GM18951 (cell line): ENCODE measurements around the gene PHF14.

ENCODE experiments used
- POLR2A ChIP-seq: IDR thresholded peaks from 4 replicates; pipeline ENCODE4 v1.6.1; 2011; ENCODE audit warnings: mild to moderate bottlenecking; ENCODE audit not compliant: insufficient read length, insufficient read depth; ENCODE audit errors: extremely low read depth
- in situ Hi-C: fragments of 300-500 bp; cut with MboI; formaldehyde crosslinking; loops from one replicate; pipeline ENCODE4 v1.12.0; 2022; ENCODE audit warnings: low sequenced_read_pairs, mixed read lengths, inconsistent platforms; ENCODE audit not compliant: unreplicated experiment

PHF14 gene

GRCh38 chr7:11120068-11120664 is 146.5 kb downstream of the PHF14 start:
- no peak for TF ChIP-seq POLR2A
- in situ Hi-C loops = no loop called here

- in situ Hi-C loops = no loop called here
- TF ChIP-seq POLR2A = no peak
These were observed 147.1 kb downstream of the PHF14 start for GRCh38 chr7:11120675-11121220.

GRCh38 chr7:11124856-11125559 is 151.3 kb downstream of the PHF14 start:
- in situ Hi-C loops = no loop called here
- no peak for TF ChIP-seq POLR2A

GRCh38 chr7:11127114-11127785 is 153.6 kb downstream of the PHF14 start:
- in situ Hi-C loops = no loop called here
- no peak for TF ChIP-seq POLR2A

- in situ Hi-C loops = no loop called here
- no peak for TF ChIP-seq POLR2A
These were observed 154.3 kb downstream of the PHF14 start for GRCh38 chr7:11127988-11128387.

GRCh38 chr7:11128498-11128897 is 154.8 kb downstream of the PHF14 start:
- in situ Hi-C loops = no loop called here
- TF ChIP-seq POLR2A = no peak

- no peak for TF ChIP-seq POLR2A
- in situ Hi-C loops = no loop called here
These were observed 156.3 kb downstream of the PHF14 start for GRCh38 chr7:11130012-11130411.

- in situ Hi-C loops = no loop called here
- no peak for TF ChIP-seq POLR2A
These were observed 156.9 kb downstream of the PHF14 start for GRCh38 chr7:11130601-11131000.

GRCh38 chr7:11133436-11133959 is 159.8 kb downstream of the PHF14 start:
- in situ Hi-C loops = no loop called here
- no peak for TF ChIP-seq POLR2A

- in situ Hi-C loops = no loop called here
These were observed 161.9 kb downstream of the PHF14 start for GRCh38 chr7:11135573-11135972.

GRCh38 chr7:11141541-11141940 is 167.9 kb downstream of the PHF14 start:
- TF ChIP-seq POLR2A = no peak
- in situ Hi-C loops = no loop called here

More at GRCh38 chr7:11135573-11135972, 161.9 kb downstream of the PHF14 start:
- no peak for TF ChIP-seq POLR2A

- TF ChIP-seq POLR2A = no peak
- in situ Hi-C loops = no loop called here
These were observed 180.0 kb downstream of the PHF14 start for GRCh38 chr7:11153694-11154093.

- in situ Hi-C loops = no loop called here
- no peak for TF ChIP-seq POLR2A
These were observed 182.2 kb downstream of the PHF14 start for GRCh38 chr7:11155883-11156282.
